B cell (primary cell): ENCODE results near the gene RASA2. TPM values are rescaled to one million over a fixed set of nuclear protein-coding genes. Genes with fewer than 3 reads are reported as not detected.

Experiments used
- ATAC-seq: fragments of 200-7000 bp; cut with Tn5 transposase; one replicate; pipeline ENCODE4 v1.10.0; 2021; ENCODE audit warnings: low read depth, mild to moderate bottlenecking, moderate number of reproducible peaks, moderate library complexity
- CTCF ChIA-PET: fragments of 350-600 bp; sonication (Branson Sonifier 250); formaldehyde crosslinking; loops from one replicate; lab custom pipeline; 2021; ENCODE audit warnings: antibody characterized with exemption, inconsistent platforms; lab: Charles Lee
- POLR2A ChIA-PET: fragments of 350-600 bp; sonication (Branson Sonifier 250); formaldehyde crosslinking; loops from one replicate; lab custom pipeline; 2021; ENCODE audit warnings: antibody characterized with exemption; lab: Charles Lee
- DNase-seq: peaks from one replicate; pipeline ENCODE4 v3.0.0; 2013
- H2AFZ ChIP-seq: 2 replicates; pipeline ENCODE4 v1.6.1; 2012; ENCODE audit warnings: mild to moderate bottlenecking, low read depth, low read length; ENCODE audit not compliant: insufficient read depth, poor library complexity, severe bottlenecking
- H3K27ac ChIP-seq, 2 donors: 1 replicate in 1 of 2; 2 replicates in 1 of 2; pipeline ENCODE4 v1.5.1; 2012 to 2013; ENCODE audit warnings: low read length in 2 of 2, mild to moderate bottlenecking in 2 of 2, moderate library complexity in 1 of 2
- H3K27me3 ChIP-seq, 4 experiments: fragments of 200-600 bp in 1 of 4; sonication (generic) in 1 of 4; replicated peaks in 1 of 4; 1 replicate in 2 of 4; 2 replicates in 2 of 4; pipeline versions ENCODE4 v1.6.1 to v1.7.0; 2013 to 2016; ENCODE audit warnings: low read length in 3 of 4, mild to moderate bottlenecking in 2 of 4, mixed read lengths in 1 of 4, moderate library complexity in 1 of 4; ENCODE audit not compliant: insufficient read depth in 4 of 4, control insufficient read depth in 3 of 4; ENCODE audit errors: control extremely low read depth in 1 of 4
- H3K36me3 ChIP-seq, 2 experiments: replicated peaks in 1 of 2; 1 replicate in 1 of 2; 2 replicates in 1 of 2; pipeline versions ENCODE4 v1.6.1 to v1.7.1; 2013; ENCODE audit warnings: low read length in 1 of 2; ENCODE audit not compliant: insufficient read depth in 2 of 2, control insufficient read depth in 1 of 2; ENCODE audit errors: control extremely low read depth in 1 of 2, extremely low read depth in 1 of 2
- H3K4me1 ChIP-seq, 2 donors: fragments of 200-600 bp in 1 of 2; sonication (generic) in 1 of 2; 1 replicate in 1 of 2; 2 replicates in 1 of 2; pipeline versions ENCODE4 v1.5.1 to v1.6.1; 2013 to 2017; ENCODE audit warnings: low read length in 2 of 2; ENCODE audit not compliant: control insufficient read depth in 2 of 2, insufficient read depth in 2 of 2
- H3K4me2 ChIP-seq: replicated peaks from 2 replicates; pipeline ENCODE3; 2012; ENCODE audit warnings: mild to moderate bottlenecking, low read depth, low read length; ENCODE audit not compliant: poor library complexity, severe bottlenecking
- H3K4me3 ChIP-seq, 5 experiments: fragments of 200-600 bp in 1 of 5; sonication (generic) in 1 of 5; 1 replicate in 3 of 5; 2 replicates in 2 of 5; pipeline versions ENCODE4 v1.5.1 to v1.7.0; 2011 to 2016; ENCODE audit warnings: low read length in 4 of 5, mild to moderate bottlenecking in 4 of 5, low read depth in 2 of 5, control low read depth in 1 of 5, moderate library complexity in 1 of 5; ENCODE audit not compliant: insufficient read depth in 1 of 5; ENCODE audit errors: control extremely low read depth in 1 of 5, extremely low read depth in 1 of 5
- H3K79me2 ChIP-seq: fragments of 200-600 bp; sonication (generic); one replicate; pipeline ENCODE4 v1.6.0; 2016; ENCODE audit warnings: low read length; ENCODE audit not compliant: control insufficient read depth, insufficient read depth
- H3K9ac ChIP-seq: fragments of 200-600 bp; sonication (generic); 2 replicates; pipeline ENCODE4 v1.6.1; 2017; ENCODE audit warnings: mild to moderate bottlenecking, low read length, moderate library complexity
- H3K9me3 ChIP-seq, 3 donors: one replicate each; pipeline versions ENCODE4 v1.6.1 to v1.7.1; 2013; ENCODE audit warnings: low read length in 2 of 3; ENCODE audit not compliant: control insufficient read depth in 2 of 3, insufficient read depth in 1 of 3; ENCODE audit errors: control extremely low read depth in 1 of 3
- H4K20me1 ChIP-seq: 2 replicates; pipeline ENCODE4 v1.6.0; 2012; ENCODE audit warnings: mild to moderate bottlenecking, low read length; ENCODE audit not compliant: insufficient read depth, control insufficient read depth, poor library complexity, severe bottlenecking
- H3K27ac Mint-ChIP-seq: one replicate; pipeline ENCODE4 v1.8.0; 2021; ENCODE audit warnings: mixed read lengths
- H3K27me3 Mint-ChIP-seq: one replicate; pipeline ENCODE4 v1.8.0; 2021; ENCODE audit warnings: mixed read lengths
- H3K4me1 Mint-ChIP-seq: one replicate; pipeline ENCODE4 v1.8.0; 2021; ENCODE audit warnings: mixed read lengths
- H3K4me3 Mint-ChIP-seq: one replicate; pipeline ENCODE4 v1.8.0; 2021; ENCODE audit warnings: mixed read lengths
- H3K9me3 Mint-ChIP-seq: one replicate; pipeline ENCODE4 v1.8.0; 2022; ENCODE audit warnings: mixed read lengths; ENCODE audit not compliant: insufficient read depth
- CTCF ChIP-seq: fragments of 200-600 bp; IDR thresholded peaks from one replicate; pipeline ENCODE4 v1.8.0; 2022; ENCODE audit warnings: antibody characterized with exemption, mild to moderate bottlenecking
- EZH2 ChIP-seq: IDR thresholded peaks from 2 replicates; pipeline ENCODE4 v1.6.1; 2012; ENCODE audit warnings: borderline replicate concordance, low read depth, mild to moderate bottlenecking, moderate library complexity, low read length; ENCODE audit not compliant: insufficient read depth, poor library complexity, severe bottlenecking
- WGBS: methylation state at CpG from one replicate; pipeline ENCODE4 v1.1.5; 2013; ENCODE audit warnings: missing lambda C conversion rate; ENCODE audit not compliant: insufficient coverage; 5-methylcytosine and 5-hydroxymethylcytosine counted together
- intact Hi-C: fragments of 100-400 bp; cut with micrococcal nuclease; formaldehyde crosslinking; loops from one replicate; pipeline ENCODE4 v1.10.0; 2022
- polyA plus RNA-seq: library from polyadenylated mRNA; depleted of rRNA; stranded (reverse); fragments of >200 nt; gene quantifications from 2 replicates; pipeline ENCODE4 v1.2.3, GENCODE V29; 2012
- total RNA-seq, 2 donors: library from RNA; stranded (reverse); fragments of 120-200 nt in 1 of 2; gene quantifications; 1 replicate in 1 of 2; 2 replicates in 1 of 2; pipeline versions ENCODE4 v1.2.3 to v1.2.4, GENCODE V29; 2013 to 2022

RASA2 gene
- total and polyA plus RNA-seq, 2 donors (not counting 1 experiment from before 2014, with no cell fraction given) = 12.3 to 47.7 TPM

GRCh38 chr3:141646760-141647561 is 160.1 kb downstream of the RASA2 start:
- no peak overlapping the region for H3K4me3 Mint-ChIP-seq
- Histone ChIP-seq H3K27me3 (peaks cover 0 to 3% (median 0%) of the 10 kb centered on the region in 4 experiments), H2AFZ (no peak overlapping the region), H3K4me3 (no peak overlapping the region), H3K4me2 (no peak overlapping the region), H3K27ac (no peak overlapping the region), H3K9me3 (peaks cover 0 to 2% (median 0%) of the 10 kb centered on the region in 3 donors), H3K4me1 (no peaks in the 10 kb centered on the region), H3K79me2 (no peaks in the 10 kb centered on the region), H4K20me1 (no peaks in the 10 kb centered on the region), H3K9ac (no peak overlapping the region), H3K36me3 (no peaks in the 10 kb centered on the region)
- H3K4me1 Mint-ChIP-seq = no peaks in the 10 kb centered on the region
- H3K27ac Mint-ChIP-seq = no peak overlapping the region
- no peaks in the 10 kb centered on the region for H3K9me3 Mint-ChIP-seq
- CTCF ChIA-PET = no interaction called here
- peaks cover 7% of the 10 kb centered on the region for H3K27me3 Mint-ChIP-seq
- 80% methylated on average over 3 of the region's 8 CpGs for WGBS
- ATAC-seq (no peak), DNase-seq (no peak)
- POLR2A ChIA-PET = interaction anchor here (0.6 kb wide), 1 partner anchor 168 kb away, joined by 7 read pairs; no protein-coding TSS in a partner anchor
- intact Hi-C loops = no loop called here
- TF ChIP-seq EZH2 = no peak
- no peak for TF ChIP-seq CTCF

DNA sequence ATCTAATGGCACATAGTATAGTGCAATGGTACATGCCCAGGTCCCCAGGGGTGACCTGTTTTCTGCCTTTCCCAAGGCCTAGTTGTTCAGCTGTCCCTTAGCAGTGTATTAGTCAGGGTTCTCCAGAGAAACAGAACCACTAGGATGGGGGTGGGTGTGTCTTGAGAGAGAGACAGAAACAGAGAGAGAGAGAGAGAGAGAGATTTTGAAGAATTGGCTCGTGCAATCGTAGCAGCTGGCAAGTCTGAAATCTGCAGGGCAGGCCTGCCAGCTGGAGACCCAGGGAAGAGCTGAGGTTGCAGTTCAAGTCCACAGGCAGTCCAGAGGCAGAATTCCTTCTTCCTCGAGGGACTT is 160.7 kb downstream of the RASA2 start:
- H3K4me3 Mint-ChIP-seq = no peak overlapping the region
- TF ChIP-seq CTCF = no peak
- TF ChIP-seq EZH2 = no peak
- no peak for DNase-seq
- Histone ChIP-seq H2AFZ (no peak overlapping the region), H3K4me2 (no peak overlapping the region), H3K79me2 (no peaks in the 10 kb centered on the region), H3K4me3 (no peak overlapping the region), H4K20me1 (no peaks in the 10 kb centered on the region), H3K9me3 (peaks cover 0 to 2% (median 0%) of the 10 kb centered on the region in 3 donors), H3K9ac (no peak overlapping the region), H3K4me1 (no peaks in the 10 kb centered on the region), H3K27me3 (peaks cover 0 to 3% (median 0%) of the 10 kb centered on the region in 4 experiments), H3K27ac (no peak overlapping the region), H3K36me3 (no peaks in the 10 kb centered on the region)
- no peaks in the 10 kb centered on the region for H3K9me3 Mint-ChIP-seq
- peaks cover 7% of the 10 kb centered on the region for H3K27me3 Mint-ChIP-seq
- POLR2A ChIA-PET = no interaction called here
- no peaks in the 10 kb centered on the region for H3K4me1 Mint-ChIP-seq
- intact Hi-C loops = no loop called here
- no peak overlapping the region for H3K27ac Mint-ChIP-seq
- 100% methylated on average over 3 of the region's 3 CpGs for WGBS
- CTCF ChIA-PET = no interaction called here
- ATAC-seq = no peak
